Measurements from ENCODE around the gene GAB4. TPM values are rescaled to one million over a fixed set of nuclear protein-coding genes. Genes with fewer than 3 reads are reported as not detected.

Gene GAB4
- total and polyA plus RNA-seq, 2 of the 4 experiments (the other 2 are of a cell fraction): not detected

GRCh38 chr22:16968218-16968595, 39.8 kb downstream of the GAB4 start:
- no peak overlapping the region for H3K4me2 ChIP-seq (ENCODE audit: low read depth, low read length)
- H3K79me1 ChIP-seq (ENCODE audit: low read depth in 1 of 2, low read length in 2 of 2): no peaks in the 10 kb centered on the region
- intact Hi-C loops (cut with micrococcal nuclease) (no loop called here), in situ Hi-C loops (cut with MboI; ENCODE audit: low sequenced_read_pairs) (no loop called here), dilution Hi-C loops (cut with HindIII; ENCODE audit: low sequenced_read_pairs, unreplicated experiment) (no loop called here)
- no peak overlapping the region for H4K8ac ChIP-seq (ENCODE audit: low read depth in 2 of 2, low read length in 2 of 2)
- H2BK5ac ChIP-seq (ENCODE audit: low read depth, low read length, poor library complexity, severe bottlenecking): no peak overlapping the region
- H3K27ac ChIP-seq (ENCODE audit: insufficient read depth, low read length): no peak overlapping the region
- H3K4me3 ChIP-seq (ENCODE audit: insufficient read depth, low read depth, low read length): no peak overlapping the region
- no peak overlapping the region for H2AFZ ChIP-seq (replicated peaks; ENCODE audit: low read length, poor library complexity)
- no peak overlapping the region for H3K4ac ChIP-seq (ENCODE audit: low read depth, low read length)
- WGBS, 2 experiments (ENCODE audit: extremely low coverage in 2 of 2, insufficient read length in 1 of 2): 20% methylated on average over 2 of the region's 7 CpGs; no CpG with 5 or more reads in 1 of the 2 experiments
- ChIA-PET CTCF (no interaction called here), POLR2A (ENCODE audit: unreplicated experiment) (no interaction called here)
- H3K14ac ChIP-seq (replicated peaks; ENCODE audit: low read depth, low read length): no peak overlapping the region
- no peaks in the 10 kb centered on the region for H3K36me3 ChIP-seq (ENCODE audit: control insufficient read depth, insufficient read depth, low read length)
- no peak overlapping the region for H4K91ac ChIP-seq (ENCODE audit: insufficient read depth, low read depth, low read length)
- no peak overlapping the region for H3K18ac ChIP-seq (ENCODE audit: low read depth, low read length)
- ATAC-seq (ENCODE audit: low read depth) (no peak), DNase-seq (no peak)
- no peak overlapping the region for H2AK9ac ChIP-seq (replicated peaks; ENCODE audit: low read depth, low read length, poor library complexity)
- no peaks in the 10 kb centered on the region for H4K20me1 ChIP-seq (ENCODE audit: insufficient read depth, low read length)
- no peak overlapping the region for H2BK20ac ChIP-seq (ENCODE audit: low read depth, low read length)
- H3K27me3 ChIP-seq (ENCODE audit: control insufficient read depth, insufficient read depth, low read length): no peaks in the 10 kb centered on the region
- no peak overlapping the region for H2BK120ac ChIP-seq (ENCODE audit: low read depth, low read length)
- no peaks in the 10 kb centered on the region for H3K9me1 ChIP-seq (ENCODE audit: insufficient read depth, low read length)
- H3K9me3 ChIP-seq (ENCODE audit: control insufficient read depth, insufficient read depth, low read length): peaks cover 31% of the 10 kb centered on the region; the same call in 1 of the 2 replicates
- no peaks in the 10 kb centered on the region for H3K4me1 ChIP-seq (ENCODE audit: control insufficient read depth, insufficient read depth, low read length)
- H4K5ac ChIP-seq (ENCODE audit: low read depth, low read length): no peak overlapping the region
- no peak overlapping the region for H2AK5ac ChIP-seq (ENCODE audit: low read depth, low read length)
- no peak overlapping the region for H2BK15ac ChIP-seq (ENCODE audit: low read depth, low read length)
- BruUV-seq (replicated peaks): no TSS peak
- no peak overlapping the region for H3K56ac ChIP-seq (ENCODE audit: extremely low read depth, insufficient read depth, low read length)
- no peak overlapping the region for H3K9ac ChIP-seq (ENCODE audit: low read depth, low read length)
- no peak overlapping the region for H3K23ac ChIP-seq (ENCODE audit: low read depth, low read length)
- TF ChIP-seq NFE2L2 (IDR thresholded peaks at IDR 0.05; ENCODE audit: low read depth, low read length) (no peak), RFX5 (IDR thresholded peaks at IDR 0.05; ENCODE audit: low read depth, low read length) (no peak), CEBPB (IDR thresholded peaks at IDR 0.05; ENCODE audit: low read depth, low read length) (no peak), CHD1 (IDR thresholded peaks at IDR 0.05; ENCODE audit: low read depth, low read length) (no peak), POLR2A (IDR thresholded peaks at IDR 0.05; ENCODE audit: low read depth, low read length) (no peak)
- TF ChIP-seq, protein P1, sequence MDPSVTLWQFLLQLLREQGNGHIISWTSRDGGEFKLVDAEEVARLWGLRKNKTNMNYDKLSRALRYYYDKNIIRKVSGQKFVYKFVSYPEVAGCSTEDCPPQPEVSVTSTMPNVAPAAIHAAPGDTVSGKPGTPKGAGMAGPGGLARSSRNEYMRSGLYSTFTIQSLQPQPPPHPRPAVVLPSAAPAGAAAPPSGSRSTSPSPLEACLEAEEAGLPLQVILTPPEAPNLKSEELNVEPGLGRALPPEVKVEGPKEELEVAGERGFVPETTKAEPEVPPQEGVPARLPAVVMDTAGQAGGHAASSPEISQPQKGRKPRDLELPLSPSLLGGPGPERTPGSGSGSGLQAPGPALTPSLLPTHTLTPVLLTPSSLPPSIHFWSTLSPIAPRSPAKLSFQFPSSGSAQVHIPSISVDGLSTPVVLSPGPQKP (IDR thresholded peaks at IDR 0.05; ENCODE audit: borderline replicate concordance, low read depth, low read length): no peak
- TF ChIP-seq, protein P2, sequence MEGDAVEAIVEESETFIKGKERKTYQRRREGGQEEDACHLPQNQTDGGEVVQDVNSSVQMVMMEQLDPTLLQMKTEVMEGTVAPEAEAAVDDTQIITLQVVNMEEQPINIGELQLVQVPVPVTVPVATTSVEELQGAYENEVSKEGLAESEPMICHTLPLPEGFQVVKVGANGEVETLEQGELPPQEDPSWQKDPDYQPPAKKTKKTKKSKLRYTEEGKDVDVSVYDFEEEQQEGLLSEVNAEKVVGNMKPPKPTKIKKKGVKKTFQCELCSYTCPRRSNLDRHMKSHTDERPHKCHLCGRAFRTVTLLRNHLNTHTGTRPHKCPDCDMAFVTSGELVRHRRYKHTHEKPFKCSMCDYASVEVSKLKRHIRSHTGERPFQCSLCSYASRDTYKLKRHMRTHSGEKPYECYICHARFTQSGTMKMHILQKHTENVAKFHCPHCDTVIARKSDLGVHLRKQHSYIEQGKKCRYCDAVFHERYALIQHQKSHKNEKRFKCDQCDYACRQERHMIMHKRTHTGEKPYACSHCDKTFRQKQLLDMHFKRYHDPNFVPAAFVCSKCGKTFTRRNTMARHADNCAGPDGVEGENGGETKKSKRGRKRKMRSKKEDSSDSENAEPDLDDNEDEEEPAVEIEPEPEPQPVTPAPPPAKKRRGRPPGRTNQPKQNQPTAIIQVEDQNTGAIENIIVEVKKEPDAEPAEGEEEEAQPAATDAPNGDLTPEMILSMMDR (conservative IDR thresholded peaks at IDR 0.05; ENCODE audit: low read depth, low read length): no peak

Measured in IMR-90 (cell line).